Measurements from ENCODE around the gene COG5. TPM values are rescaled to one million over a fixed set of nuclear protein-coding genes. Genes with fewer than 3 reads are reported as not detected.
A peak's percentile ranks its signal among the peaks of the same experiment; 100 is the strongest.

COG5 gene
- polyA plus RNA-seq, 6 donors from 2014 or later = 19.3 to 38.9 (median 23.4) TPM

GRCh38 chr7:107210400-107210799 is 353.3 kb downstream of the COG5 start:
- Mint-ChIP-seq H3K9me3 (peaks cover 2 to 15% (median 12%) of the 10 kb centered on the region in 7 donors), H3K27me3 (no peaks in the 10 kb centered on the region), H3K4me3 (no peak overlapping the region), H3K4me1 (peaks cover 0 to 8% (median 5%) of the 10 kb centered on the region in 3 donors), H3K36me3 (peaks cover 11 to 49% of the 10 kb centered on the region in 2 donors), H3K27ac (peak overlapping the region in 1 of 6 donors; percentile 33)
- no peak for ATAC-seq (ENCODE audit: low read depth in 2 of 2)
- DNase-seq = no peak

GRCh38 chr7:107209565-107209964 is 354.2 kb downstream of the COG5 start:
- H3K36me3 Mint-ChIP-seq = peaks cover 12 to 50% of the 10 kb centered on the region in 2 donors
- peaks cover 0 to 11% (median 9%) of the 10 kb centered on the region in 7 donors for H3K9me3 Mint-ChIP-seq
- no peak for DNase-seq
- H3K27me3 Mint-ChIP-seq = no peaks in the 10 kb centered on the region
- H3K27ac Mint-ChIP-seq = peak overlapping the region in 3 of 6 donors; percentile 3 to 83 (median 66)
- H3K4me3 Mint-ChIP-seq = no peak overlapping the region
- no peak for ATAC-seq (ENCODE audit: low read depth in 2 of 2)
- H3K4me1 Mint-ChIP-seq = peaks cover 0 to 8% (median 5%) of the 10 kb centered on the region in 3 donors

- Mint-ChIP-seq H3K9me3 (peaks cover 0 to 5% (median 2%) of the 10 kb centered on the region in 7 donors), H3K4me3 (no peak overlapping the region), H3K27ac (peak overlapping the region in 4 of 6 donors; percentile 3 to 79 (median 26)), H3K4me1 (peaks cover 0 to 8% (median 5%) of the 10 kb centered on the region in 3 donors), H3K27me3 (no peaks in the 10 kb centered on the region), H3K36me3 (peaks cover 19 to 45% of the 10 kb centered on the region in 2 donors)
- DNase-seq = no peak
- no peak for ATAC-seq (ENCODE audit: low read depth in 2 of 2)
Observed at GRCh38 chr7:107208563-107208962, 355.2 kb downstream of the COG5 start.

- Mint-ChIP-seq H3K4me3 (no peak overlapping the region), H3K4me1 (peaks cover 0 to 8% (median 5%) of the 10 kb centered on the region in 3 donors), H3K36me3 (peaks cover 19 to 42% of the 10 kb centered on the region in 2 donors), H3K27me3 (no peaks in the 10 kb centered on the region), H3K9me3 (peaks cover 0 to 1% (median 0%) of the 10 kb centered on the region in 7 donors), H3K27ac (peak overlapping the region in 2 of 6 donors; percentile 3 to 79)
- no peak for DNase-seq
- ATAC-seq (ENCODE audit: low read depth in 2 of 2) = no peak
Observed at GRCh38 chr7:107208024-107208521, 355.6 kb downstream of the COG5 start.

GRCh38 chr7:107207459-107207858 is 356.3 kb downstream of the COG5 start:
- peak overlapping the region in 3 of 6 donors; percentile 4 to 72 (median 69) for H3K27ac Mint-ChIP-seq
- H3K9me3 Mint-ChIP-seq = no peaks in the 10 kb centered on the region
- peaks cover 20 to 42% of the 10 kb centered on the region in 2 donors for H3K36me3 Mint-ChIP-seq
- H3K27me3 Mint-ChIP-seq = no peaks in the 10 kb centered on the region
- no peak overlapping the region for H3K4me3 Mint-ChIP-seq
- ATAC-seq (ENCODE audit: low read depth in 2 of 2) = no peak
- no peak for DNase-seq
- H3K4me1 Mint-ChIP-seq = peaks cover 0 to 8% (median 1%) of the 10 kb centered on the region in 3 donors

- peaks cover 25 to 42% of the 10 kb centered on the region in 2 donors for H3K36me3 Mint-ChIP-seq
- no peak overlapping the region for H3K27ac Mint-ChIP-seq
- H3K4me1 Mint-ChIP-seq = peaks cover 0 to 8% (median 0%) of the 10 kb centered on the region in 3 donors
- H3K9me3 Mint-ChIP-seq = no peaks in the 10 kb centered on the region
- H3K4me3 Mint-ChIP-seq = no peak overlapping the region
- no peaks in the 10 kb centered on the region for H3K27me3 Mint-ChIP-seq
- ATAC-seq (ENCODE audit: low read depth in 2 of 2) (no peak), DNase-seq (no peak)
Observed at GRCh38 chr7:107206706-107207105, 357.0 kb downstream of the COG5 start.

GRCh38 chr7:107206136-107206535 is 357.6 kb downstream of the COG5 start:
- Mint-ChIP-seq H3K9me3 (no peaks in the 10 kb centered on the region), H3K4me3 (no peak overlapping the region), H3K4me1 (peaks cover 0 to 8% (median 0%) of the 10 kb centered on the region in 3 donors), H3K36me3 (peaks cover 25 to 42% of the 10 kb centered on the region in 2 donors), H3K27ac (peak overlapping the region in 1 of 6 donors; percentile 54), H3K27me3 (no peaks in the 10 kb centered on the region)
- DNase-seq (no peak), ATAC-seq (ENCODE audit: low read depth in 2 of 2) (no peak)

GRCh38 chr7:107203607-107204006 is 360.1 kb downstream of the COG5 start:
- Mint-ChIP-seq H3K36me3 (peaks cover 35 to 37% of the 10 kb centered on the region in 2 donors), H3K27me3 (no peaks in the 10 kb centered on the region), H3K4me1 (peaks cover 0 to 3% (median 0%) of the 10 kb centered on the region in 3 donors), H3K27ac (peak overlapping the region in 1 of 6 donors; percentile 64), H3K9me3 (no peaks in the 10 kb centered on the region), H3K4me3 (peak overlapping the region in 1 of 8 donors; percentile 61)
- no peak for DNase-seq
- no peak for ATAC-seq (ENCODE audit: low read depth in 2 of 2)

- peaks cover 0 to 3% (median 0%) of the 10 kb centered on the region in 3 donors for H3K4me1 Mint-ChIP-seq
- peak overlapping the region in 1 of 6 donors; percentile 39 for H3K27ac Mint-ChIP-seq
- DNase-seq (no peak), ATAC-seq (ENCODE audit: low read depth in 2 of 2) (peak; percentile 58 to 63)
- H3K9me3 Mint-ChIP-seq = no peaks in the 10 kb centered on the region
- no peaks in the 10 kb centered on the region for H3K27me3 Mint-ChIP-seq
- H3K4me3 Mint-ChIP-seq = no peak overlapping the region
- H3K36me3 Mint-ChIP-seq = peaks cover 36 to 38% of the 10 kb centered on the region in 2 donors
Observed at GRCh38 chr7:107201795-107202450, 361.8 kb downstream of the COG5 start.

GRCh38 chr7:107196834-107197610 is 366.7 kb downstream of the COG5 start:
- Mint-ChIP-seq H3K36me3 (peaks cover 23 to 25% of the 10 kb centered on the region in 2 donors), H3K4me3 (no peak overlapping the region), H3K9me3 (no peaks in the 10 kb centered on the region), H3K27me3 (no peaks in the 10 kb centered on the region), H3K4me1 (no peaks in the 10 kb centered on the region), H3K27ac (peak overlapping the region in 3 of 6 donors; percentile 8 to 29 (median 12))
- ATAC-seq (ENCODE audit: low read depth in 2 of 2) (no peak), DNase-seq (no peak)

- ATAC-seq (ENCODE audit: low read depth in 2 of 2) (no peak), DNase-seq (no peak)
- no peaks in the 10 kb centered on the region for H3K9me3 Mint-ChIP-seq
- H3K4me1 Mint-ChIP-seq = peaks cover 0 to 7% (median 4%) of the 10 kb centered on the region in 3 donors
- H3K36me3 Mint-ChIP-seq = peaks cover 8 to 21% of the 10 kb centered on the region in 2 donors
- H3K4me3 Mint-ChIP-seq = no peak overlapping the region
- H3K27me3 Mint-ChIP-seq = no peaks in the 10 kb centered on the region
- H3K27ac Mint-ChIP-seq = peak overlapping the region in 2 of 6 donors; percentile 19 to 43
Observed at GRCh38 chr7:107194052-107194451, 369.7 kb downstream of the COG5 start.

GRCh38 chr7:107190090-107190489 is 373.6 kb downstream of the COG5 start:
- H3K4me1 Mint-ChIP-seq = peaks cover 3 to 11% (median 4%) of the 10 kb centered on the region in 3 donors
- DNase-seq = no peak
- H3K9me3 Mint-ChIP-seq = no peaks in the 10 kb centered on the region
- H3K27me3 Mint-ChIP-seq = no peaks in the 10 kb centered on the region
- H3K27ac Mint-ChIP-seq = peak overlapping the region in 1 of 6 donors; percentile 53
- H3K36me3 Mint-ChIP-seq = peaks cover 31 to 45% of the 10 kb centered on the region in 2 donors
- no peak for ATAC-seq (ENCODE audit: low read depth in 2 of 2)
- no peak overlapping the region for H3K4me3 Mint-ChIP-seq

- no peaks in the 10 kb centered on the region for H3K9me3 Mint-ChIP-seq
- H3K27me3 Mint-ChIP-seq = no peaks in the 10 kb centered on the region
- DNase-seq = no peak
- ATAC-seq (ENCODE audit: low read depth in 2 of 2) = no peak
- H3K4me3 Mint-ChIP-seq = no peak overlapping the region
- peak overlapping the region in 2 of 6 donors; percentile 6 to 10 for H3K27ac Mint-ChIP-seq
- H3K4me1 Mint-ChIP-seq = peaks cover 6 to 17% (median 8%) of the 10 kb centered on the region in 3 donors
- H3K36me3 Mint-ChIP-seq = peaks cover 44 to 58% of the 10 kb centered on the region in 2 donors
Observed at GRCh38 chr7:107187774-107188173, 375.9 kb downstream of the COG5 start.
